Mucosa of descending colon (tissue), 3 donors: ENCODE measurements around the gene LIMS2. TPM values are rescaled to one million over a fixed set of nuclear protein-coding genes. Genes with fewer than 3 reads are reported as not detected.

Source experiments
- ATAC-seq: fragments of 200-7000 bp; cut with Tn5 transposase; one replicate; pipeline ENCODE4 v1.9.1; 2020; ENCODE audit warnings: mild to moderate bottlenecking, moderate library complexity
- DNase-seq, 3 donors: peaks; one replicate each; pipeline ENCODE4 v3.0.0-alpha.2; 2020
- H3K36me3 ChIP-seq: fragments of 200-600 bp; one replicate; pipeline ENCODE4 v1.8.0; 2021; ENCODE audit warnings: low read depth, mild to moderate bottlenecking
- H3K4me1 ChIP-seq: fragments of 200-600 bp; one replicate; pipeline ENCODE4 v1.8.0; 2021; ENCODE audit warnings: low read depth, mild to moderate bottlenecking
- H3K4me3 ChIP-seq: fragments of 200-600 bp; one replicate; pipeline ENCODE4 v1.8.0; 2021; ENCODE audit warnings: mild to moderate bottlenecking
- H3K9me3 ChIP-seq: fragments of 200-600 bp; one replicate; pipeline ENCODE4 v1.8.0; 2021; ENCODE audit warnings: mild to moderate bottlenecking
- CTCF ChIP-seq: fragments of 200-600 bp; IDR thresholded peaks from one replicate; pipeline ENCODE4 v1.8.0; 2022; ENCODE audit warnings: antibody characterized with exemption, mild to moderate bottlenecking
- intact Hi-C, 2 donors: fragments of 100-400 bp; cut with DNase I in 1 of 2; cut with micrococcal nuclease in 1 of 2; formaldehyde crosslinking; loops; one replicate each; pipeline versions ENCODE4 v1.11.0 to v1.11.1; 2022; cut with DNase I, micrococcal nuclease
- total RNA-seq, 3 donors: library from RNA; stranded (reverse); fragmentation: NEBNext Ultra II Directional in 2 of 3; extraction: Animal tissue kit (Norgen Biotek cat#: 25700) in 2 of 3; gene quantifications; one replicate each; pipeline versions ENCODE4 v1.2.1 to v1.2.4, GENCODE V29; 2021 to 2023
- donor health status: DM: no; HTN: no; CAD: no; lungs with moderate emphysema.
- donor health status: DM: no; HTN: no; CAD: no.
- donor health status: DM: no; HTN: yes; CAD: no.

LIMS2 gene
- total RNA-seq, 3 donors from 2014 or later, result 12.5 to 478 (median 29.9) TPM

- peaks cover 6% of the 10 kb centered on the region for H3K4me1 ChIP-seq
- no peaks in the 10 kb centered on the region for H3K36me3 ChIP-seq
- ATAC-seq (no peak), DNase-seq (peak in 2 of 3 donors; percentile 21 to 47)
- H3K4me3 ChIP-seq, result no peak overlapping the region
- intact Hi-C loops, result no loop called here
- H3K9me3 ChIP-seq, result no peaks in the 10 kb centered on the region
- no peak for TF ChIP-seq CTCF
These were observed 25.1 kb downstream of the LIMS2 start for GRCh38 chr2:127650041-127650784.

- no peaks in the 10 kb centered on the region for H3K9me3 ChIP-seq
- intact Hi-C loops, result loop anchor here in 1 of 2 donors (10.0 kb wide), 1 partner anchor 45 kb away; no protein-coding TSS in a partner anchor
- no peaks in the 10 kb centered on the region for H3K36me3 ChIP-seq
- DNase-seq (peak; percentile 67 to 96 (median 80)), ATAC-seq (peak; percentile 88)
- peaks cover 6% of the 10 kb centered on the region for H3K4me1 ChIP-seq
- H3K4me3 ChIP-seq, result no peak overlapping the region
- peak; percentile 74 for TF ChIP-seq CTCF
These were observed 25.7 kb downstream of the LIMS2 start for GRCh38 chr2:127649684-127650040.

- no peaks in the 10 kb centered on the region for H3K9me3 ChIP-seq
- no peak overlapping the region for H3K4me3 ChIP-seq
- DNase-seq (peak in 2 of 3 donors; percentile 32 to 49), ATAC-seq (peak; percentile 6)
- intact Hi-C loops, result loop anchor here in 1 of 2 donors (10.0 kb wide), 1 partner anchor 46 kb away; no protein-coding TSS in a partner anchor
- TF ChIP-seq CTCF, result no peak
- H3K36me3 ChIP-seq, result no peaks in the 10 kb centered on the region
- peaks cover 6% of the 10 kb centered on the region for H3K4me1 ChIP-seq
These were observed 26.2 kb downstream of the LIMS2 start for GRCh38 chr2:127649100-127649611.

- H3K4me3 ChIP-seq, result no peak overlapping the region
- TF ChIP-seq CTCF, result no peak
- H3K36me3 ChIP-seq, result no peaks in the 10 kb centered on the region
- intact Hi-C loops, result loop anchor here in 1 of 2 donors (10.0 kb wide), 1 partner anchor 46 kb away; no protein-coding TSS in a partner anchor
- H3K9me3 ChIP-seq, result no peaks in the 10 kb centered on the region
- DNase-seq (peak in 2 of 3 donors; percentile 18 to 37), ATAC-seq (no peak)
- H3K4me1 ChIP-seq, result peaks cover 6% of the 10 kb centered on the region
These were observed 27.0 kb downstream of the LIMS2 start for GRCh38 chr2:127648321-127648720.

- intact Hi-C loops, result loop anchor here in 1 of 2 donors (10.0 kb wide), 1 partner anchor 47 kb away; no protein-coding TSS in a partner anchor
- no peaks in the 10 kb centered on the region for H3K36me3 ChIP-seq
- ATAC-seq (no peak), DNase-seq (peak in 2 of 3 donors; percentile 24 to 39)
- H3K9me3 ChIP-seq, result no peaks in the 10 kb centered on the region
- no peak for TF ChIP-seq CTCF
- H3K4me1 ChIP-seq, result peaks cover 6% of the 10 kb centered on the region
- H3K4me3 ChIP-seq, result no peak overlapping the region
These were observed 27.8 kb downstream of the LIMS2 start for GRCh38 chr2:127647242-127648190.
